ENCODE data around the gene PMAIP1. TPM values are rescaled to one million over a fixed set of nuclear protein-coding genes. Genes with fewer than 3 reads are reported as not detected.

PMAIP1 gene
- total and polyA plus RNA-seq, 9 of the 15 experiments (the other 6 are each of a cell fraction or from before 2014, with no cell fraction given) = 8.0 to 22.9 (median 14.9) TPM

- TF ChIP-seq, protein P1, sequence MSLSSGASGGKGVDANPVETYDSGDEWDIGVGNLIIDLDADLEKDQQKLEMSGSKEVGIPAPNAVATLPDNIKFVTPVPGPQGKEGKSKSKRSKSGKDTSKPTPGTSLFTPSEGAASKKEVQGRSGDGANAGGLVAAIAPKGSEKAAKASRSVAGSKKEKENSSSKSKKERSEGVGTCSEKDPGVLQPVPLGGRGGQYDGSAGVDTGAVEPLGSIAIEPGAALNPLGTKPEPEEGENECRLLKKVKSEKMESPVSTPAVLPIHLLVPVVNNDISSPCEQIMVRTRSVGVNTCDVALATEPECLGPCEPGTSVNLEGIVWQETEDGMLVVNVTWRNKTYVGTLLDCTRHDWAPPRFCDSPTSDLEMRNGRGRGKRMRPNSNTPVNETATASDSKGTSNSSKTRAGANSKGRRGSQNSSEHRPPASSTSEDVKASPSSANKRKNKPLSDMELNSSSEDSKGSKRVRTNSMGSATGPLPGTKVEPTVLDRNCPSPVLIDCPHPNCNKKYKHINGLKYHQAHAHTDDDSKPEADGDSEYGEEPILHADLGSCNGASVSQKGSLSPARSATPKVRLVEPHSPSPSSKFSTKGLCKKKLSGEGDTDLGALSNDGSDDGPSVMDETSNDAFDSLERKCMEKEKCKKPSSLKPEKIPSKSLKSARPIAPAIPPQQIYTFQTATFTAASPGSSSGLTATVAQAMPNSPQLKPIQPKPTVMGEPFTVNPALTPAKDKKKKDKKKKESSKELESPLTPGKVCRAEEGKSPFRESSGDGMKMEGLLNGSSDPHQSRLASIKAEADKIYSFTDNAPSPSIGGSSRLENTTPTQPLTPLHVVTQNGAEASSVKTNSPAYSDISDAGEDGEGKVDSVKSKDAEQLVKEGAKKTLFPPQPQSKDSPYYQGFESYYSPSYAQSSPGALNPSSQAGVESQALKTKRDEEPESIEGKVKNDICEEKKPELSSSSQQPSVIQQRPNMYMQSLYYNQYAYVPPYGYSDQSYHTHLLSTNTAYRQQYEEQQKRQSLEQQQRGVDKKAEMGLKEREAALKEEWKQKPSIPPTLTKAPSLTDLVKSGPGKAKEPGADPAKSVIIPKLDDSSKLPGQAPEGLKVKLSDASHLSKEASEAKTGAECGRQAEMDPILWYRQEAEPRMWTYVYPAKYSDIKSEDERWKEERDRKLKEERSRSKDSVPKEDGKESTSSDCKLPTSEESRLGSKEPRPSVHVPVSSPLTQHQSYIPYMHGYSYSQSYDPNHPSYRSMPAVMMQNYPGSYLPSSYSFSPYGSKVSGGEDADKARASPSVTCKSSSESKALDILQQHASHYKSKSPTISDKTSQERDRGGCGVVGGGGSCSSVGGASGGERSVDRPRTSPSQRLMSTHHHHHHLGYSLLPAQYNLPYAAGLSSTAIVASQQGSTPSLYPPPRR (CRISPR knock-in tag; IDR thresholded peaks at IDR 0.05; ENCODE audit: borderline replicate concordance) = no peak
- peak; percentile 81 for TF ChIP-seq NCOR1 (IDR thresholded peaks at IDR 0.05)
- no peak for TF ChIP-seq MBD2 (IDR thresholded peaks at IDR 0.05; ENCODE audit: borderline replicate concordance, low read depth)
- TF ChIP-seq ETS2 (tag; IDR thresholded peaks at IDR 0.05; ENCODE audit: borderline replicate concordance, poor library complexity, severe bottlenecking) = no peak
- TF ChIP-seq STAG1 (CRISPR knock-in tag; IDR thresholded peaks at IDR 0.05; ENCODE audit: borderline replicate concordance) = no peak
- TF ChIP-seq ZNF175 (CRISPR knock-in tag; IDR thresholded peaks at IDR 0.05; ENCODE audit: low read depth) = 0 out of 2 replicates have a peak, but pooled peaks have one; percentile 41
- TF ChIP-seq ZFP36 (IDR thresholded peaks at IDR 0.05; ENCODE audit: low read depth, low read length, partially characterized antibody) = no peak
- 0 out of 2 replicates have a peak, but pooled peaks have one; percentile 27 for TF ChIP-seq PML (IDR thresholded peaks at IDR 0.05; ENCODE audit: low read length)
- no peak for TF ChIP-seq HNRNPLL (IDR thresholded peaks at IDR 0.05; ENCODE audit: low read depth, low read length, poor library complexity, severe bottlenecking)
- TF ChIP-seq CCNT2 (IDR thresholded peaks at IDR 0.05; ENCODE audit: borderline replicate concordance, extremely low read depth, insufficient read length, low read depth, low read length) = peak; percentile 29
- TF ChIP-seq, protein P2, sequence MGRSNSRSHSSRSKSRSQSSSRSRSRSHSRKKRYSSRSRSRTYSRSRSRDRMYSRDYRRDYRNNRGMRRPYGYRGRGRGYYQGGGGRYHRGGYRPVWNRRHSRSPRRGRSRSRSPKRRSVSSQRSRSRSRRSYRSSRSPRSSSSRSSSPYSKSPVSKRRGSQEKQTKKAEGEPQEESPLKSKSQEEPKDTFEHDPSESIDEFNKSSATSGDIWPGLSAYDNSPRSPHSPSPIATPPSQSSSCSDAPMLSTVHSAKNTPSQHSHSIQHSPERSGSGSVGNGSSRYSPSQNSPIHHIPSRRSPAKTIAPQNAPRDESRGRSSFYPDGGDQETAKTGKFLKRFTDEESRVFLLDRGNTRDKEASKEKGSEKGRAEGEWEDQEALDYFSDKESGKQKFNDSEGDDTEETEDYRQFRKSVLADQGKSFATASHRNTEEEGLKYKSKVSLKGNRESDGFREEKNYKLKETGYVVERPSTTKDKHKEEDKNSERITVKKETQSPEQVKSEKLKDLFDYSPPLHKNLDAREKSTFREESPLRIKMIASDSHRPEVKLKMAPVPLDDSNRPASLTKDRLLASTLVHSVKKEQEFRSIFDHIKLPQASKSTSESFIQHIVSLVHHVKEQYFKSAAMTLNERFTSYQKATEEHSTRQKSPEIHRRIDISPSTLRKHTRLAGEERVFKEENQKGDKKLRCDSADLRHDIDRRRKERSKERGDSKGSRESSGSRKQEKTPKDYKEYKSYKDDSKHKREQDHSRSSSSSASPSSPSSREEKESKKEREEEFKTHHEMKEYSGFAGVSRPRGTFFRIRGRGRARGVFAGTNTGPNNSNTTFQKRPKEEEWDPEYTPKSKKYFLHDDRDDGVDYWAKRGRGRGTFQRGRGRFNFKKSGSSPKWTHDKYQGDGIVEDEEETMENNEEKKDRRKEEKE (IDR thresholded peaks at IDR 0.05; ENCODE audit: borderline replicate concordance in 1 of 2, control insufficient read depth in 1 of 2, low read depth in 2 of 2, low read length in 1 of 2) = no peak
- no peak for TF ChIP-seq HMG20B (CRISPR knock-in tag; IDR thresholded peaks at IDR 0.05)
- TF ChIP-seq, protein P3, sequence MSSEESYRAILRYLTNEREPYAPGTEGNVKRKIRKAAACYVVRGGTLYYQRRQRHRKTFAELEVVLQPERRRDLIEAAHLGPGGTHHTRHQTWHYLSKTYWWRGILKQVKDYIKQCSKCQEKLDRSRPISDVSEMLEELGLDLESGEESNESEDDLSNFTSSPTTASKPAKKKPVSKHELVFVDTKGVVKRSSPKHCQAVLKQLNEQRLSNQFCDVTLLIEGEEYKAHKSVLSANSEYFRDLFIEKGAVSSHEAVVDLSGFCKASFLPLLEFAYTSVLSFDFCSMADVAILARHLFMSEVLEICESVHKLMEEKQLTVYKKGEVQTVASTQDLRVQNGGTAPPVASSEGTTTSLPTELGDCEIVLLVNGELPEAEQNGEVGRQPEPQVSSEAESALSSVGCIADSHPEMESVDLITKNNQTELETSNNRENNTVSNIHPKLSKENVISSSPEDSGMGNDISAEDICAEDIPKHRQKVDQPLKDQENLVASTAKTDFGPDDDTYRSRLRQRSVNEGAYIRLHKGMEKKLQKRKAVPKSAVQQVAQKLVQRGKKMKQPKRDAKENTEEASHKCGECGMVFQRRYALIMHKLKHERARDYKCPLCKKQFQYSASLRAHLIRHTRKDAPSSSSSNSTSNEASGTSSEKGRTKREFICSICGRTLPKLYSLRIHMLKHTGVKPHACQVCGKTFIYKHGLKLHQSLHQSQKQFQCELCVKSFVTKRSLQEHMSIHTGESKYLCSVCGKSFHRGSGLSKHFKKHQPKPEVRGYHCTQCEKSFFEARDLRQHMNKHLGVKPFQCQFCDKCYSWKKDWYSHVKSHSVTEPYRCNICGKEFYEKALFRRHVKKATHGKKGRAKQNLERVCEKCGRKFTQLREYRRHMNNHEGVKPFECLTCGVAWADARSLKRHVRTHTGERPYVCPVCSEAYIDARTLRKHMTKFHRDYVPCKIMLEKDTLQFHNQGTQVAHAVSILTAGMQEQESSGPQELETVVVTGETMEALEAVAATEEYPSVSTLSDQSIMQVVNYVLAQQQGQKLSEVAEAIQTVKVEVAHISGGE (CRISPR knock-in tag; IDR thresholded peaks at IDR 0.05) = 0 out of 6 replicates have a peak, but pooled peaks of 1 of the 3 experiments have one; percentile 24
- no peak for TF ChIP-seq ZNF212 (CRISPR knock-in tag; IDR thresholded peaks at IDR 0.05)
Observed at GRCh38 chr18:59918320-59918755, 18.5 kb downstream of the PMAIP1 start (continued).
